ENCODE measurements around the gene IQCH. TPM values are rescaled to one million over a fixed set of nuclear protein-coding genes. Genes with fewer than 3 reads are reported as not detected.

Gene IQCH
- total RNA-seq, 1 experiment from 2014 or later = 1.9 TPM

DNA sequence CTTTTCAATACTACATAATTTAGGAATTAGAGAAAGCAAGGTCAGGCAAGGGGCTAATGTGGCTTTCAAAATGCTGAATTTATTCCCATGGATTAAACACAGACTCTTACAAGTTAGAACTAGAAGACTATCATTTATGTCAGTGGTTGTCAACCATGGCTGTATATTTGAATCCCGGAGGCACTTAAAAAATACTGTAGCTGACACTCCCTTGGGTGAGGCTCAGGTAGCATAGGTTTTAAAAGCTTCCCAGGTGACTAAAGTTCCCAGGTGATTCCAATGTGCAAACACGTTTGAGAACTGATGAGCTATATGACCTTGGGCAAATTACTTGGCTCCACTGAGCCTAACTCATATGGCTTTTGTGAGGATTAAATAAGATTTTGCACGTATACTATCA lies 29.7 kb upstream of the IQCH start:
- CTCF ChIA-PET = no interaction called here
- ATAC-seq = no peak

DNA sequence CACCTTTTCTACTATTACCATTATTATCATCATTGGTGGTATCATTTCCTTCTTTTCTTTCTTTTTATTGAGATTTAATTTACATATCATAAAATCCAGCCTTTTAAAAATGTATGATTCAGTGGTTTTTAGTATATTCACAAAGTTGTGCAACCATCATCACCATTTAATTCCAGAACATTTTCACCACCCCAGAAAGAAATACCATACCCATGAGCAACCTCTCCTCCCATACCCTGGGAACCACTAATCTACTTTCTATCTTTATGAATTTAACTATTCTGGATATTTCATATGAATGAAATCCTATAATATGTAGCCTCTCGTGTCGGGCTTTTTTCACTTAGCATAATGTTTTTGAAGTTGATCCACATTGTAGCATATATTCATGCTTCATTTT lies 29.2 kb upstream of the IQCH start:
- H3K9me3 Mint-ChIP-seq = no peaks in the 10 kb centered on the region
- peaks cover 4% of the 10 kb centered on the region; the same call in 1 of the 2 replicates for H3K36me3 Mint-ChIP-seq
- no peaks in the 10 kb centered on the region for H3K27me3 Mint-ChIP-seq (ENCODE audit: low read depth)
- ChIA-PET CTCF (no interaction called here), POLR2A (no interaction called here)
- no peak overlapping the region for H3K4me3 Mint-ChIP-seq
- ATAC-seq (no peak), DNase-seq (ENCODE audit: low spot score) (no peak)
- H3K4me1 Mint-ChIP-seq = no peaks in the 10 kb centered on the region
- TF ChIP-seq TEAD1 (CRISPR knock-in tag; IDR thresholded peaks at IDR 0.05) (no peak), TP53 (CRISPR knock-in tag; IDR thresholded peaks at IDR 0.05) (no peak), MYBL2 (CRISPR knock-in tag; IDR thresholded peaks at IDR 0.05) (no peak), EMX1 (CRISPR knock-in tag; IDR thresholded peaks at IDR 0.05) (no peak), SMAD3 (CRISPR knock-in tag; IDR thresholded peaks at IDR 0.05; ENCODE audit: borderline replicate concordance) (no peak), ZBTB21 (CRISPR knock-in tag; IDR thresholded peaks at IDR 0.05; ENCODE audit: borderline replicate concordance) (no peak), ZNF263 (CRISPR knock-in tag; IDR thresholded peaks at IDR 0.05; ENCODE audit: low read depth) (no peak)
- TF ChIP-seq, protein P1, sequence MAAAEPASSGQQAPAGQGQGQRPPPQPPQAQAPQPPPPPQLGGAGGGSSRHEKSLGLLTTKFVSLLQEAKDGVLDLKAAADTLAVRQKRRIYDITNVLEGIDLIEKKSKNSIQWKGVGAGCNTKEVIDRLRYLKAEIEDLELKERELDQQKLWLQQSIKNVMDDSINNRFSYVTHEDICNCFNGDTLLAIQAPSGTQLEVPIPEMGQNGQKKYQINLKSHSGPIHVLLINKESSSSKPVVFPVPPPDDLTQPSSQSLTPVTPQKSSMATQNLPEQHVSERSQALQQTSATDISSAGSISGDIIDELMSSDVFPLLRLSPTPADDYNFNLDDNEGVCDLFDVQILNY (CRISPR knock-in tag; IDR thresholded peaks at IDR 0.05) = no peak
- H3K27ac Mint-ChIP-seq = no peak overlapping the region

More for the DNA sequence above, 29.7 kb upstream of the IQCH start:
- no peak overlapping the region for H3K27ac Mint-ChIP-seq
- no peaks in the 10 kb centered on the region for H3K9me3 Mint-ChIP-seq
- H3K4me1 Mint-ChIP-seq = no peaks in the 10 kb centered on the region
- DNase-seq (ENCODE audit: low spot score) = no peak
- H3K36me3 Mint-ChIP-seq = 0 out of 2 replicates have a peak, but pooled peaks cover under 1% of the 10 kb centered on the region
- H3K4me3 Mint-ChIP-seq = no peak overlapping the region
- H3K27me3 Mint-ChIP-seq (ENCODE audit: low read depth) = no peaks in the 10 kb centered on the region
- POLR2A ChIA-PET = interaction anchor here (0.7 kb wide), 1 partner anchor 8 kb away, joined by 3 read pairs; no protein-coding TSS in a partner anchor
- TF ChIP-seq, protein P2, sequence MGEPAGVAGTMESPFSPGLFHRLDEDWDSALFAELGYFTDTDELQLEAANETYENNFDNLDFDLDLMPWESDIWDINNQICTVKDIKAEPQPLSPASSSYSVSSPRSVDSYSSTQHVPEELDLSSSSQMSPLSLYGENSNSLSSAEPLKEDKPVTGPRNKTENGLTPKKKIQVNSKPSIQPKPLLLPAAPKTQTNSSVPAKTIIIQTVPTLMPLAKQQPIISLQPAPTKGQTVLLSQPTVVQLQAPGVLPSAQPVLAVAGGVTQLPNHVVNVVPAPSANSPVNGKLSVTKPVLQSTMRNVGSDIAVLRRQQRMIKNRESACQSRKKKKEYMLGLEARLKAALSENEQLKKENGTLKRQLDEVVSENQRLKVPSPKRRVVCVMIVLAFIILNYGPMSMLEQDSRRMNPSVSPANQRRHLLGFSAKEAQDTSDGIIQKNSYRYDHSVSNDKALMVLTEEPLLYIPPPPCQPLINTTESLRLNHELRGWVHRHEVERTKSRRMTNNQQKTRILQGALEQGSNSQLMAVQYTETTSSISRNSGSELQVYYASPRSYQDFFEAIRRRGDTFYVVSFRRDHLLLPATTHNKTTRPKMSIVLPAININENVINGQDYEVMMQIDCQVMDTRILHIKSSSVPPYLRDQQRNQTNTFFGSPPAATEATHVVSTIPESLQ (CRISPR knock-in tag; IDR thresholded peaks at IDR 0.05) = no peak
- TF ChIP-seq SP1 (CRISPR knock-in tag; conservative IDR thresholded peaks at IDR 0.05) (no peak), ZNF121 (CRISPR knock-in tag; IDR thresholded peaks at IDR 0.05) (no peak), ELF4 (CRISPR knock-in tag; IDR thresholded peaks at IDR 0.05; ENCODE audit: low read depth) (no peak), TEAD1 (CRISPR knock-in tag; IDR thresholded peaks at IDR 0.05) (no peak), PRRX2 (CRISPR knock-in tag; IDR thresholded peaks at IDR 0.05) (no peak), HMGA2 (CRISPR knock-in tag; IDR thresholded peaks at IDR 0.05) (no peak), FOXJ3 (CRISPR knock-in tag; IDR thresholded peaks at IDR 0.05; ENCODE audit: borderline replicate concordance) (no peak), FOXK1 (CRISPR knock-in tag; IDR thresholded peaks at IDR 0.05) (no peak), NFATC4 (CRISPR knock-in tag; IDR thresholded peaks at IDR 0.05) (no peak), KAT7 (CRISPR knock-in tag; IDR thresholded peaks at IDR 0.05; ENCODE audit: borderline replicate concordance) (no peak)
- TF ChIP-seq, protein P3, sequence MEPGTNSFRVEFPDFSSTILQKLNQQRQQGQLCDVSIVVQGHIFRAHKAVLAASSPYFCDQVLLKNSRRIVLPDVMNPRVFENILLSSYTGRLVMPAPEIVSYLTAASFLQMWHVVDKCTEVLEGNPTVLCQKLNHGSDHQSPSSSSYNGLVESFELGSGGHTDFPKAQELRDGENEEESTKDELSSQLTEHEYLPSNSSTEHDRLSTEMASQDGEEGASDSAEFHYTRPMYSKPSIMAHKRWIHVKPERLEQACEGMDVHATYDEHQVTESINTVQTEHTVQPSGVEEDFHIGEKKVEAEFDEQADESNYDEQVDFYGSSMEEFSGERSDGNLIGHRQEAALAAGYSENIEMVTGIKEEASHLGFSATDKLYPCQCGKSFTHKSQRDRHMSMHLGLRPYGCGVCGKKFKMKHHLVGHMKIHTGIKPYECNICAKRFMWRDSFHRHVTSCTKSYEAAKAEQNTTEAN (CRISPR knock-in tag; IDR thresholded peaks at IDR 0.05) = no peak
- TF ChIP-seq, protein P4, sequence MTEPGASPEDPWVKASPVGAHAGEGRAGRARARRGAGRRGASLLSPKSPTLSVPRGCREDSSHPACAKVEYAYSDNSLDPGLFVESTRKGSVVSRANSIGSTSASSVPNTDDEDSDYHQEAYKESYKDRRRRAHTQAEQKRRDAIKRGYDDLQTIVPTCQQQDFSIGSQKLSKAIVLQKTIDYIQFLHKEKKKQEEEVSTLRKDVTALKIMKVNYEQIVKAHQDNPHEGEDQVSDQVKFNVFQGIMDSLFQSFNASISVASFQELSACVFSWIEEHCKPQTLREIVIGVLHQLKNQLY (CRISPR knock-in tag; IDR thresholded peaks at IDR 0.05) = no peak
- TF ChIP-seq, protein P5, sequence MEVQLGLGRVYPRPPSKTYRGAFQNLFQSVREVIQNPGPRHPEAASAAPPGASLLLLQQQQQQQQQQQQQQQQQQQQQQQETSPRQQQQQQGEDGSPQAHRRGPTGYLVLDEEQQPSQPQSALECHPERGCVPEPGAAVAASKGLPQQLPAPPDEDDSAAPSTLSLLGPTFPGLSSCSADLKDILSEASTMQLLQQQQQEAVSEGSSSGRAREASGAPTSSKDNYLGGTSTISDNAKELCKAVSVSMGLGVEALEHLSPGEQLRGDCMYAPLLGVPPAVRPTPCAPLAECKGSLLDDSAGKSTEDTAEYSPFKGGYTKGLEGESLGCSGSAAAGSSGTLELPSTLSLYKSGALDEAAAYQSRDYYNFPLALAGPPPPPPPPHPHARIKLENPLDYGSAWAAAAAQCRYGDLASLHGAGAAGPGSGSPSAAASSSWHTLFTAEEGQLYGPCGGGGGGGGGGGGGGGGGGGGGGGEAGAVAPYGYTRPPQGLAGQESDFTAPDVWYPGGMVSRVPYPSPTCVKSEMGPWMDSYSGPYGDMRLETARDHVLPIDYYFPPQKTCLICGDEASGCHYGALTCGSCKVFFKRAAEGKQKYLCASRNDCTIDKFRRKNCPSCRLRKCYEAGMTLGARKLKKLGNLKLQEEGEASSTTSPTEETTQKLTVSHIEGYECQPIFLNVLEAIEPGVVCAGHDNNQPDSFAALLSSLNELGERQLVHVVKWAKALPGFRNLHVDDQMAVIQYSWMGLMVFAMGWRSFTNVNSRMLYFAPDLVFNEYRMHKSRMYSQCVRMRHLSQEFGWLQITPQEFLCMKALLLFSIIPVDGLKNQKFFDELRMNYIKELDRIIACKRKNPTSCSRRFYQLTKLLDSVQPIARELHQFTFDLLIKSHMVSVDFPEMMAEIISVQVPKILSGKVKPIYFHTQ (CRISPR knock-in tag; IDR thresholded peaks at IDR 0.05) = no peak
- TF ChIP-seq, protein P6, sequence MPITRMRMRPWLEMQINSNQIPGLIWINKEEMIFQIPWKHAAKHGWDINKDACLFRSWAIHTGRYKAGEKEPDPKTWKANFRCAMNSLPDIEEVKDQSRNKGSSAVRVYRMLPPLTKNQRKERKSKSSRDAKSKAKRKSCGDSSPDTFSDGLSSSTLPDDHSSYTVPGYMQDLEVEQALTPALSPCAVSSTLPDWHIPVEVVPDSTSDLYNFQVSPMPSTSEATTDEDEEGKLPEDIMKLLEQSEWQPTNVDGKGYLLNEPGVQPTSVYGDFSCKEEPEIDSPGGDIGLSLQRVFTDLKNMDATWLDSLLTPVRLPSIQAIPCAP (CRISPR knock-in tag; IDR thresholded peaks at IDR 0.05) = no peak
- TF ChIP-seq, protein P7, sequence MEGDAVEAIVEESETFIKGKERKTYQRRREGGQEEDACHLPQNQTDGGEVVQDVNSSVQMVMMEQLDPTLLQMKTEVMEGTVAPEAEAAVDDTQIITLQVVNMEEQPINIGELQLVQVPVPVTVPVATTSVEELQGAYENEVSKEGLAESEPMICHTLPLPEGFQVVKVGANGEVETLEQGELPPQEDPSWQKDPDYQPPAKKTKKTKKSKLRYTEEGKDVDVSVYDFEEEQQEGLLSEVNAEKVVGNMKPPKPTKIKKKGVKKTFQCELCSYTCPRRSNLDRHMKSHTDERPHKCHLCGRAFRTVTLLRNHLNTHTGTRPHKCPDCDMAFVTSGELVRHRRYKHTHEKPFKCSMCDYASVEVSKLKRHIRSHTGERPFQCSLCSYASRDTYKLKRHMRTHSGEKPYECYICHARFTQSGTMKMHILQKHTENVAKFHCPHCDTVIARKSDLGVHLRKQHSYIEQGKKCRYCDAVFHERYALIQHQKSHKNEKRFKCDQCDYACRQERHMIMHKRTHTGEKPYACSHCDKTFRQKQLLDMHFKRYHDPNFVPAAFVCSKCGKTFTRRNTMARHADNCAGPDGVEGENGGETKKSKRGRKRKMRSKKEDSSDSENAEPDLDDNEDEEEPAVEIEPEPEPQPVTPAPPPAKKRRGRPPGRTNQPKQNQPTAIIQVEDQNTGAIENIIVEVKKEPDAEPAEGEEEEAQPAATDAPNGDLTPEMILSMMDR (IDR thresholded peaks at IDR 0.05) = no peak
